ENCODE results near the gene NDST1.
A peak's percentile ranks its signal among the peaks of the same experiment; 100 is the strongest.

NDST1 gene

GRCh38 chr5:150538007-150538917 lies 30.3 kb downstream of the NDST1 start:
- Histone ChIP-seq H3K36me3 (peaks cover 71 to 95% (median 78%) of the 10 kb centered on the region in 3 donors), H3K27ac (peak overlapping the region in 1 of 2 donors; percentile 75), H3K9me3 (no peaks in the 10 kb centered on the region), H3K27me3 (no peaks in the 10 kb centered on the region), H3K4me1 (peaks cover 0 to 34% (median 17%) of the 10 kb centered on the region in 4 donors), H3K4me3 (no peak overlapping the region)
- TF ChIP-seq CTCF (IDR thresholded peaks at IDR 0.05) = no peak
- intact Hi-C loops (cut with DNase I; ENCODE audit: low total_unique reads) = no loop called here
- DNase-seq = no peak

GRCh38 chr5:150539206-150539605 lies 31.3 kb downstream of the NDST1 start:
- no peak overlapping the region for H3K4me3 ChIP-seq

GRCh38 chr5:150540042-150540441 lies 32.1 kb downstream of the NDST1 start:
- H3K27ac ChIP-seq = peak overlapping the region; percentile 69 to 75
- no peak overlapping the region for H3K4me3 ChIP-seq
- peaks cover 0 to 39% (median 20%) of the 10 kb centered on the region in 4 donors for H3K4me1 ChIP-seq
- TF ChIP-seq CTCF (IDR thresholded peaks at IDR 0.05) = no peak
- no peaks in the 10 kb centered on the region for H3K27me3 ChIP-seq
- intact Hi-C loops (cut with DNase I; ENCODE audit: low total_unique reads) = loop anchor here (5.0 kb wide), 1 partner anchor 83 kb away; no protein-coding TSS in a partner anchor
- H3K36me3 ChIP-seq = peaks cover 62 to 93% (median 70%) of the 10 kb centered on the region in 3 donors
- H3K9me3 ChIP-seq = no peaks in the 10 kb centered on the region
- no peak for DNase-seq

More at GRCh38 chr5:150539206-150539605, 31.3 kb downstream of the NDST1 start:
- peak overlapping the region in 1 of 2 donors; percentile 75 for H3K27ac ChIP-seq
- H3K27me3 ChIP-seq = no peaks in the 10 kb centered on the region
- no peak for TF ChIP-seq CTCF (IDR thresholded peaks at IDR 0.05)
- H3K9me3 ChIP-seq = no peaks in the 10 kb centered on the region
- peaks cover 0 to 34% (median 17%) of the 10 kb centered on the region in 4 donors for H3K4me1 ChIP-seq
- no peak for DNase-seq
- intact Hi-C loops (cut with DNase I; ENCODE audit: low total_unique reads) = no loop called here
- peaks cover 69 to 95% (median 77%) of the 10 kb centered on the region in 3 donors for H3K36me3 ChIP-seq

- peak overlapping the region; percentile 69 to 75 for H3K27ac ChIP-seq
- intact Hi-C loops (cut with DNase I; ENCODE audit: low total_unique reads) = loop anchor here (5.0 kb wide), 1 partner anchor 84 kb away; no protein-coding TSS in a partner anchor
Observed at GRCh38 chr5:150540615-150541396, 32.9 kb downstream of the NDST1 start.

More at GRCh38 chr5:150540615-150541396, 32.9 kb downstream of the NDST1 start:
- Histone ChIP-seq H3K9me3 (no peaks in the 10 kb centered on the region), H3K36me3 (peaks cover 61 to 93% (median 69%) of the 10 kb centered on the region in 3 donors), H3K27me3 (no peaks in the 10 kb centered on the region), H3K4me1 (peaks cover 0 to 44% (median 21%) of the 10 kb centered on the region in 4 donors), H3K4me3 (no peak overlapping the region)
- peak; percentile 46 to 80 for DNase-seq
- no peak for TF ChIP-seq CTCF (IDR thresholded peaks at IDR 0.05)

Data from tibial artery (tissue), 4 donors.